Measurements from ENCODE around the gene SLC7A1. TPM values are rescaled to one million over a fixed set of nuclear protein-coding genes. Genes with fewer than 3 reads are reported as not detected.

SLC7A1 gene
- total and polyA plus RNA-seq, 2 of the 8 experiments (the other 6 are each of a cell fraction or from before 2014, with no cell fraction given) = 26.8 to 114 TPM

DNA sequence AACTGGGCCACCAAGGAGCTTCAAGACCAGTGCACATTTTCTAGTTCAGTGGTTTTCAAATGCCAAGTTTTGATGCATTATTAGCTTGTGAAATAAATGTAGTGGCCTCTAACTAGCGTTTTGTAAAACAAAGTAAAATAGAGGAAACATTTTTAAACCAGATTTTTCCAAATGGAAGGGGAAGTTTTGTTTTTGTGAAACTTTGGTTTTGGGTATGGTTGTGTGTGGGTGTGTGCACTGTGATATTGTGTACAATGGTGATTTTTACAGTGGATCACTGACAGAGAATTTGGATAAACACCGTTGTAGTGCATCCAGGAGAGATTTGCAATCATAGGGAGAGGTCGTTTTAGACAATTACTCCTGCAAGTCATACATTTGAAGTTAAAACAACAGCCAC is 108.9 kb downstream of the SLC7A1 start:
- Histone ChIP-seq H2BK12ac (ENCODE audit: low read depth, low read length) (no peak overlapping the region), H4K8ac (ENCODE audit: extremely low read depth, insufficient read depth, low read length) (no peak overlapping the region), H2BK120ac (replicated peaks; ENCODE audit: low read depth, low read length) (no peak overlapping the region), H4K20me1 (replicated peaks in 1 of 2; ENCODE audit: control insufficient read depth in 1 of 2, insufficient read depth in 2 of 2, low read length in 2 of 2) (peaks cover 0 to 4% of the 10 kb centered on the region in 2 experiments), H3K27ac (ENCODE audit: low read depth, low read length) (no peak overlapping the region), H3K36me3 (ENCODE audit: control insufficient read depth in 2 of 4, insufficient read depth in 4 of 4, low read length in 3 of 4) (no peaks in the 10 kb centered on the region; a peak in 1 of 8 replicates), H3K23me2 (ENCODE audit: low read depth, low read length) (peaks cover 9% of the 10 kb centered on the region), H3K23ac (ENCODE audit: insufficient read length) (no peak overlapping the region), H4K5ac (ENCODE audit: insufficient read length, low read depth, low read length) (no peak overlapping the region), H3K4me1 (replicated peaks in 1 of 4; ENCODE audit: control insufficient read depth in 3 of 4, insufficient read depth in 4 of 4, low read length in 3 of 4) (peaks cover 2 to 11% (median 6%) of the 10 kb centered on the region in 4 experiments), H2AK5ac (ENCODE audit: low read depth, low read length) (no peak overlapping the region), H3K4me3 (ENCODE audit: extremely low read depth in 1 of 4, insufficient read depth in 2 of 4, low read depth in 3 of 4, low read length in 4 of 4) (no peak overlapping the region), H3K18ac (ENCODE audit: extremely low read depth, low read length) (no peak overlapping the region), H3K27me3 (replicated peaks in 1 of 4; ENCODE audit: control insufficient read depth in 3 of 4, extremely low read depth in 1 of 4, insufficient read depth in 3 of 4, low read length in 3 of 4) (peaks cover 0 to under 1% (median 0%) of the 10 kb centered on the region in 4 experiments; a peak in 1 of 7 replicates), H3K56ac (replicated peaks; ENCODE audit: insufficient read length, low read depth, low read length) (no peak overlapping the region), H2BK20ac (ENCODE audit: low read length) (no peak overlapping the region), H4K91ac (replicated peaks; ENCODE audit: insufficient read length, low read length) (no peak overlapping the region), H2BK15ac (ENCODE audit: low read length) (no peak overlapping the region), H3K79me2 (ENCODE audit: control insufficient read depth in 1 of 2, insufficient read depth in 2 of 2, low read length in 2 of 2) (no peaks in the 10 kb centered on the region), H3K4ac (replicated peaks; ENCODE audit: insufficient read length, low read depth, low read length) (no peak overlapping the region), H3K9me3 (ENCODE audit: insufficient read depth in 2 of 2, low read depth in 1 of 2, low read length in 1 of 2) (no peaks in the 10 kb centered on the region), H3K4me2 (ENCODE audit: insufficient read depth in 1 of 2, low read depth in 2 of 2, low read length in 2 of 2) (no peak overlapping the region), H3K14ac (ENCODE audit: insufficient read length) (no peak overlapping the region), H2AFZ (ENCODE audit: low read length) (no peak overlapping the region), H3K9ac (replicated peaks in 1 of 4; ENCODE audit: extremely low read depth in 1 of 4, low read depth in 3 of 4, low read length in 3 of 4) (no peak overlapping the region), H2BK5ac (ENCODE audit: low read depth, low read length) (no peak overlapping the region), H3K79me1 (ENCODE audit: low read depth, low read length) (no peaks in the 10 kb centered on the region; the same call in 1 of the 2 replicates)
- FAIRE-seq (no peak), DNase-seq (ENCODE audit: low read depth in 1 of 2, low spot score in 2 of 2) (no peak)
- WGBS, 2 experiments (ENCODE audit: extremely low coverage in 1 of 2, insufficient coverage in 1 of 2, insufficient read length in 1 of 2, insufficient replicate concordance in 2 of 2, low coverage in 1 of 2, low lambda C conversion rate in 2 of 2, missing lambda C conversion rate in 1 of 2) = 88% methylated on average over 3 of the region's 3 CpGs; no CpG with 5 or more reads in 1 of the 2 experiments
- ChIA-PET POLR2A (ENCODE audit: partially characterized antibody) (no interaction called here), CTCF (ENCODE audit: partially characterized antibody) (interaction anchor here (0.9 to 1.7 kb wide), 4 partner anchors 11 to 15 kb away, joined by 3 to 6 read pairs (median 3); no protein-coding TSS in a partner anchor)
- TF ChIP-seq POU5F1 (IDR thresholded peaks at IDR 0.05; ENCODE audit: low read depth, low read length) = no peak
- TF ChIP-seq FOSL1 (IDR thresholded peaks at IDR 0.05; ENCODE audit: insufficient read depth, low read depth, low read length) = no peak
- TF ChIP-seq, protein P1, sequence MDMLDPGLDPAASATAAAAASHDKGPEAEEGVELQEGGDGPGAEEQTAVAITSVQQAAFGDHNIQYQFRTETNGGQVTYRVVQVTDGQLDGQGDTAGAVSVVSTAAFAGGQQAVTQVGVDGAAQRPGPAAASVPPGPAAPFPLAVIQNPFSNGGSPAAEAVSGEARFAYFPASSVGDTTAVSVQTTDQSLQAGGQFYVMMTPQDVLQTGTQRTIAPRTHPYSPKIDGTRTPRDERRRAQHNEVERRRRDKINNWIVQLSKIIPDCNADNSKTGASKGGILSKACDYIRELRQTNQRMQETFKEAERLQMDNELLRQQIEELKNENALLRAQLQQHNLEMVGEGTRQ (IDR thresholded peaks at IDR 0.05; ENCODE audit: low read length) = no peak
- no peak for TF ChIP-seq GTF2F1 (IDR thresholded peaks at IDR 0.05; ENCODE audit: borderline replicate concordance, low read depth, low read length)
- TF ChIP-seq KDM4A (IDR thresholded peaks at IDR 0.05; ENCODE audit: low read depth, low read length, severe bottlenecking) = no peak
- no peak for TF ChIP-seq SP2 (IDR thresholded peaks at IDR 0.05; ENCODE audit: low read length)
- TF ChIP-seq TBP (IDR thresholded peaks at IDR 0.05; ENCODE audit: low read depth, low read length) = no peak
- no peak for TF ChIP-seq PHF8 (conservative IDR thresholded peaks at IDR 0.05; ENCODE audit: low read depth, low read length)
- TF ChIP-seq POLR2AphosphoS5 (IDR thresholded peaks at IDR 0.05; ENCODE audit: low read depth, low read length) = no peak
- no peak for TF ChIP-seq RAD21 (IDR thresholded peaks at IDR 0.05 in 1 of 2, conservative IDR thresholded peaks at IDR 0.05 in 1 of 2; ENCODE audit: low read depth in 2 of 2, low read length in 2 of 2)
- TF ChIP-seq SP4 (IDR thresholded peaks at IDR 0.05; ENCODE audit: low read length) = no peak
- no peak for TF ChIP-seq NRF1 (IDR thresholded peaks at IDR 0.05; ENCODE audit: low read depth, low read length)
- no peak for TF ChIP-seq SIX5 (IDR thresholded peaks at IDR 0.05; ENCODE audit: low read depth, low read length)
- TF ChIP-seq ASH2L (IDR thresholded peaks at IDR 0.05; ENCODE audit: low read length) = no peak

All from H1 (cell line).